GM13976 (cell line): ENCODE data around the gene TMEM221.
A peak's percentile ranks its signal among the peaks of the same experiment; 100 is the strongest.

Source experiments
- DNase-seq: peaks from one replicate; pipeline ENCODE4 v3.0.0; 2012; ENCODE audit warnings: low spot score
- CTCF ChIP-seq: IDR thresholded peaks from 2 replicates; pipeline ENCODE4 v1.5.1; 2012; ENCODE audit warnings: borderline replicate concordance, mild to moderate bottlenecking; ENCODE audit not compliant: insufficient read depth; ENCODE audit errors: extremely low read depth, missing control alignments, control extremely low read depth
- in situ Hi-C: fragments of 300-500 bp; cut with MboI; formaldehyde crosslinking; loops from one replicate; pipeline ENCODE4 v1.12.0; 2022; ENCODE audit warnings: low sequenced_read_pairs, mixed read lengths, inconsistent platforms; ENCODE audit not compliant: unreplicated experiment

The TMEM221 gene

DNA sequence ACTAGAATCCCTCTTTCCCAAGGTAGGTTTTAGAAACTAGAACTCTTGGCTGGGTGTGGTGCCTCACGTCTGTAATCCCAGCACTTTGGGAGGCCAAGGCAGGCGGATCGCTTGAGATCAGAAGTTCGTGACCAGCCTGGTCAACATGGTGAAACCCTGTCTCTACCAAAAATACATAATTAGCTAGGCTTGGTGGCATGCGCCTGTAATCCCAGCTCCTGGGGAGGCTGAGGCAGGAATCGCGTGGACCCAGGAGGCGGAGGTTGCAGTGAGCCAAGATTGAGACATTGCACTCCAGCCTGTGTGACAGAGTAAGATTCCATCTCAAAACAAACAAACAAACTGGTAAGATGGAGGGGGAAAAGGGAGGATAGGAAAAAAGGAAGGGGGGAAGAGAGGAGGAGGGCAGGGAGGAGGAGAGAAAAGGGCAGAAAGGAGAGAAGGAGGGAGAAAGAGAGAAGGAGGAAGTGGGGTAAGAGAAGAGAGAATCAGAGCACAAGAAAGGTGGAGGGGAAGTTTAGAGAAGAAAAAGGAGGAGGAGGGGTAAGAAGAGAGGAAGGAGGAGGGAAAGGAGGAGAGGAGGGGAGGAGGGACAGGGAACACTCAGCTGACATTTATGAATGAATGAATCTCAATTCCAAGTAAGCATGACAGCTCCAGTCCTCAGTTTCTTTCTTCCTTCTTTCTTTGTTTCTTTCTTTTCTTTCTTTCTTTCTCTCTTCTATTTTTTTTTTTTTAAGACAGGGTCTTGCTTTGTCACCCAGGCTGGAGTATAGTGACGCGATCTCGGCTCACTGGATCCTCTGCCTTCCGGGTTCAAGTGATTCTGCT is 19.2 kb upstream of the TMEM221 start:
- in situ Hi-C loops, result no loop called here
- no peak for TF ChIP-seq CTCF
- no peak for DNase-seq

DNA sequence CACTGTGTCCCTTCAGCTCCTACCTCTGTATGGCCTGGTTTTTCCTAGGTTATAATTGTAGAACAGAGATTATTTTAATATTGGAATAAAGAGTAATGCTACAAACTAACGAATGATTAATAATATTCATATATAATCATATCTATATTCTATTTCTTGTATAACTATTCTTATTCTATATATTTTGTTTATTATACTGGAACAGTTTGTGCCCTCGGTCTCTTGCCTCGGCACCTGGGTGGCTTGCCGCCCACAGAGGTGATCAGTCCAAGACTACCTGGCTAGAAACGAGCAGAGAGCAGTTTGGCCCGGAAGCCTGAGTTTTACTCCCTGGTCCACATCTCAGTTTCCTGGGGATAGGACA is 18.0 kb upstream of the TMEM221 start:
- DNase-seq, result no peak
- in situ Hi-C loops, result no loop called here
- peak; percentile 10 for TF ChIP-seq CTCF

DNA sequence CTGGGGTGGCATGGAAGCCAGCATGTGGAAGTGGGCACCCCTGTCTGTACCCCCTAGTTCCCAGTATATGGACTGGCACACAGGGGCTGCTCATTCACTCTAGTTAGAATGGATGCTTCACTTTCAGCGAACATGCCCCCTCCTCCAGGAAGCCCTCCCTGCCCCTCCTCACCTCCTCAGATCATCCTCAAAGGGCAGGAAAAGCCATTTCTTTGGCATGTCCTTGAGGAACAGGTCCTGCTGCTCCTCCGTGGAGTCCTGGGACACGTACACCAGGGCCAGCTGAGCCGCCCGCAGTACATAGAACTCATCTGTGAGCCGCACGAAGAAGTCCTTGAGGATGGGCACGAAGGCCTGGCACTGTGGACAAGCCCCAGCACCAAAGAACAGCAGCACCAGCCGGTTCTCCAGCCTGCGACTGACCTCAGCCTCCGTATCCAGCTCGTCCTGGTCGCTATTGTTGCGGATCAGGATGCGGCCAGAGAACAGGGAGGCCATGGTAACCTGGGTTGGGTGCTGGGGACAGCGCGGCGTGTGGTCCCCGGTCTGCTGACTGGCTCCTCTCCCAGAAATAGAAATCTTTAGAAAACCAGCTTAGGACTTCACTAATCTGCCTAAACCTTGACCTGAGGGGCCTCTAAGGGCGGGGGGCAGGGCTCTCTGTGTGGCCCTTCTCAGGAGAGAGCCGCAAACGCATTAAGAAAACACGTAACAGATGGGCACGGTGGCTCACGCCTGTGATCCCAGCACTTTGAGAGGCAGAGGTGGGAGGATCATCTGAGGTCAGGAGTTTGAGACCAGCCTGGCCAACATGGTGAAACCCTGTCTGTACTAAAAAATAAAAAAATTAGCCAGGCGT is 12.1 kb upstream of the TMEM221 start, which contains the start of gene NXNL1:
NXNL1 (minus strand) TSS at position 555 of the 859 bp plus-strand sequence; CDS start at position 498, 57 bp downstream.
- in situ Hi-C loops, result no loop called here
- DNase-seq, result no peak
- no peak for TF ChIP-seq CTCF

- in situ Hi-C loops, result no loop called here
- no peak for TF ChIP-seq CTCF
- DNase-seq, result no peak
Observed at GRCh38 chr19:17458970-17459369, 10.5 kb upstream of the TMEM221 start.

DNA sequence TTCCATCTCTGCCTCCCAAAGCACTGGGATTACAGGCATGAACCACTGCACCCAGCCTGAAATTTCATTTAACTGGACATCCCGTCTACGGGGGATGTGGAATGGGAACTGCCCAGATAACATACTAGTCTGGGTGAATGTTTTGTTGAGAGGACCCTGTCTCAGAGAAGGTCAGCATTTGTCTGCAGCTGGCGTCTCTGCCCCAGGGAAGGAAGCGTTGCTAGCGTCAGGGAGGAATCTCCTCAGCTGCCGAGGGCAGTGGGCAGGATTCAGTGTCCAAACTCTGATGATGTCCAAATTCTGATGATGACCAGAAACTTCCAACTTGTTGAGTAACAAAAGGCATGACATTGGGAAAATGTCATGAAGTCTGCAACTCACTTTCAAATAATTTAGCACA is 9.1 kb upstream of the TMEM221 start:
- in situ Hi-C loops, result no loop called here
- TF ChIP-seq CTCF, result no peak
- DNase-seq, result no peak

- DNase-seq, result no peak
- in situ Hi-C loops, result no loop called here
- no peak for TF ChIP-seq CTCF
Observed at GRCh38 chr19:17456127-17456526, 7.7 kb upstream of the TMEM221 start.
